Heart right ventricle (tissue), 16 donors: ENCODE results near the gene STK32A. TPM values are rescaled to one million over a fixed set of nuclear protein-coding genes. Genes with fewer than 3 reads are reported as not detected.
A peak's percentile ranks its signal among the peaks of the same experiment; 100 is the strongest.

Source experiments
- ATAC-seq, 8 donors: fragments of 200-7000 bp; cut with Tn5 transposase; one replicate each; pipeline ENCODE4 v1.9.1; 2020; ENCODE audit warnings: mild to moderate bottlenecking in 8 of 8, moderate library complexity in 8 of 8, moderate number of reproducible peaks in 1 of 8
- DNase-seq, 2 donors: peaks; one replicate each; pipeline ENCODE4 v3.0.0-alpha.2; 2020
- H3K27ac ChIP-seq, 10 donors: fragments of 200-600 bp; sonication (generic) in 2 of 10; one replicate each; pipeline versions ENCODE4 v1.5.0 to v1.8.0; 2020 to 2022; ENCODE audit warnings: mild to moderate bottlenecking in 3 of 10
- H3K27me3 ChIP-seq, 7 donors: fragments of 200-600 bp; one replicate each; pipeline ENCODE4 v1.8.0; 2021 to 2022; ENCODE audit warnings: mild to moderate bottlenecking in 2 of 7
- H3K36me3 ChIP-seq, 9 donors: fragments of 200-600 bp; sonication (generic) in 1 of 9; one replicate each; pipeline versions ENCODE4 v1.5.0 to v1.8.0; 2020 to 2022; ENCODE audit warnings: mild to moderate bottlenecking in 2 of 9
- H3K4me1 ChIP-seq, 9 donors: fragments of 200-600 bp; sonication (generic) in 1 of 9; one replicate each; pipeline versions ENCODE4 v1.5.0 to v1.8.0; 2020 to 2022; ENCODE audit warnings: mild to moderate bottlenecking in 4 of 9
- H3K4me3 ChIP-seq, 10 donors: fragments of 200-600 bp; sonication (generic) in 2 of 10; one replicate each; pipeline versions ENCODE4 v1.5.0 to v1.8.0; 2020 to 2022; ENCODE audit warnings: mild to moderate bottlenecking in 7 of 10, moderate library complexity in 2 of 10
- H3K9me3 ChIP-seq, 11 donors: fragments of 200-600 bp in 10 of 11; sonication (generic) in 2 of 11; one replicate each; pipeline versions ENCODE4 v1.5.0 to v1.8.0; 2013 to 2022; ENCODE audit warnings: mild to moderate bottlenecking in 2 of 11, control low read depth in 1 of 11, moderate library complexity in 1 of 11
- WGBS, 2 donors: extraction: QIAGEN DNeasy Blood & Tissue Kit; methylation state at CpG; one replicate each; pipeline ENCODE4 v1.1.7; 2013; ENCODE audit warnings: inconsistent platforms in 1 of 2; 5-methylcytosine and 5-hydroxymethylcytosine counted together
- intact Hi-C, 10 donors: fragments of 100-400 bp; cut with DNase I; formaldehyde crosslinking; loops; one replicate each; pipeline versions ENCODE4 v1.11.1 to v1.14.2; 2022
- polyA plus RNA-seq, 2 donors: library from polyadenylated mRNA; stranded (reverse); fragments of 200-250 nt; gene quantifications; one replicate each; pipeline ENCODE4 v1.2.3, GENCODE V29; 2013
- total RNA-seq, 10 donors: library from RNA; stranded (reverse); fragmentation: NEBNext Ultra II Directional in 3 of 10; extraction: Animal tissue kit (Norgen Biotek cat#: 25700) in 3 of 10; gene quantifications; one replicate each; pipeline versions ENCODE4 v1.2.1 to v1.2.4, GENCODE V29; 2021 to 2023
- TF ChIP-seq, protein P1 (sequence below), 9 donors: fragments of 200-600 bp; sonication (generic) in 2 of 9; IDR thresholded peaks; one replicate each; pipeline versions ENCODE4 v1.5.0 to v1.8.0; 2021 to 2022; ENCODE audit warnings: antibody characterized with exemption in 9 of 9, mild to moderate bottlenecking in 5 of 9, moderate library complexity in 1 of 9
- donor health status: Arrhythmogenic right ventricular cardiomyopathy.
- donor health status: ischemic (EF 13 %, LVEDD 7.1; RV severe dilation, severe dysfunction).
- donor health status: healthy with polysubstance abuse.
- donor health status: DM: no; HTN: yes; CAD: no.
- donor health status: DM: no; HTN: no; CAD: no.
- donor health status: ischemic (EF 25% LVEDD 6.9; RV normal size, moderate dysfunction).
- donor health status: ischemic (EF 25% LVEDD 5.7; RV mildly dilated, moderate dysfunction).
- donor health status: healthy.
- donor health status: DM: yes; HTN: yes; CAD: no.
- donor health status: Ischemic cardiomyopathy.
- donor health status: ischemic (EF 35%, LVEDD 5.7; RV mildly dilated, moderate dysfunction).
- donor health status: nonischemic (EF 11% LVEDD 7.7; RV severe dilation, severe dysfunction).
- donor health status: DM: yes; HTN: yes; CAD: no.
- donor health status: PGD.
- donor health status: ischemic (EF 29% LVEDD 5.4; RV normal size, mild dysfunction).
- donor health status: nonischemic (EF 23%, LVEDD 6.1; RV moderate dilation, normal function).

STK32A gene
- total and polyA plus RNA-seq, 12 donors: 0.13 to 2.1 (median 0.76) TPM

DNA sequence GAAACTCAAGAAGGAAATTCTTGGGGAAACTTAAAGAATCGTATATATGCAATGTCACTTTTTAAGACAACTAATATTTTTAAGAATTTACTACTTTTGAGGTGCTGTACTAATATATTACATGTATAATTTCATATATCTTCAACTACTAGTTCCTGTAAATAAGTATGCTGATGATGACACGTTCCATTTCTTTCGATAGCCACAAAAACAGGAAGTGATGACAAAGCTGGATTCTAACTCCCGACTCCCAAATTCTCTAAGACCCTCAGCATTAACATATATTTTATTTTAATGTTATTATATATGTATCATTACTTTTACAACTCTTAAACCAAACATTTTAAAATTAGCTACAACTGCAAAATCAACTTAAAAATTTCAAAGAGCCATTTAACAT, 74.8 kb downstream of the STK32A start:
- Histone ChIP-seq H3K9me3 (peaks cover 0 to 7% (median 0%) of the 10 kb centered on the region in 11 donors), H3K27ac (peak overlapping the region in 1 of 10 donors; percentile 27), H3K36me3 (no peaks in the 10 kb centered on the region), H3K4me3 (no peak overlapping the region), H3K27me3 (no peaks in the 10 kb centered on the region), H3K4me1 (no peaks in the 10 kb centered on the region)
- DNase-seq (no peak), ATAC-seq (no peak)
- intact Hi-C loops: no loop called here
- 59 to 69% methylated on average over 4 of the region's 4 CpGs for WGBS, 2 donors
- TF ChIP-seq, protein P1, sequence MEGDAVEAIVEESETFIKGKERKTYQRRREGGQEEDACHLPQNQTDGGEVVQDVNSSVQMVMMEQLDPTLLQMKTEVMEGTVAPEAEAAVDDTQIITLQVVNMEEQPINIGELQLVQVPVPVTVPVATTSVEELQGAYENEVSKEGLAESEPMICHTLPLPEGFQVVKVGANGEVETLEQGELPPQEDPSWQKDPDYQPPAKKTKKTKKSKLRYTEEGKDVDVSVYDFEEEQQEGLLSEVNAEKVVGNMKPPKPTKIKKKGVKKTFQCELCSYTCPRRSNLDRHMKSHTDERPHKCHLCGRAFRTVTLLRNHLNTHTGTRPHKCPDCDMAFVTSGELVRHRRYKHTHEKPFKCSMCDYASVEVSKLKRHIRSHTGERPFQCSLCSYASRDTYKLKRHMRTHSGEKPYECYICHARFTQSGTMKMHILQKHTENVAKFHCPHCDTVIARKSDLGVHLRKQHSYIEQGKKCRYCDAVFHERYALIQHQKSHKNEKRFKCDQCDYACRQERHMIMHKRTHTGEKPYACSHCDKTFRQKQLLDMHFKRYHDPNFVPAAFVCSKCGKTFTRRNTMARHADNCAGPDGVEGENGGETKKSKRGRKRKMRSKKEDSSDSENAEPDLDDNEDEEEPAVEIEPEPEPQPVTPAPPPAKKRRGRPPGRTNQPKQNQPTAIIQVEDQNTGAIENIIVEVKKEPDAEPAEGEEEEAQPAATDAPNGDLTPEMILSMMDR (IDR thresholded peaks at IDR 0.05): no peak

DNA sequence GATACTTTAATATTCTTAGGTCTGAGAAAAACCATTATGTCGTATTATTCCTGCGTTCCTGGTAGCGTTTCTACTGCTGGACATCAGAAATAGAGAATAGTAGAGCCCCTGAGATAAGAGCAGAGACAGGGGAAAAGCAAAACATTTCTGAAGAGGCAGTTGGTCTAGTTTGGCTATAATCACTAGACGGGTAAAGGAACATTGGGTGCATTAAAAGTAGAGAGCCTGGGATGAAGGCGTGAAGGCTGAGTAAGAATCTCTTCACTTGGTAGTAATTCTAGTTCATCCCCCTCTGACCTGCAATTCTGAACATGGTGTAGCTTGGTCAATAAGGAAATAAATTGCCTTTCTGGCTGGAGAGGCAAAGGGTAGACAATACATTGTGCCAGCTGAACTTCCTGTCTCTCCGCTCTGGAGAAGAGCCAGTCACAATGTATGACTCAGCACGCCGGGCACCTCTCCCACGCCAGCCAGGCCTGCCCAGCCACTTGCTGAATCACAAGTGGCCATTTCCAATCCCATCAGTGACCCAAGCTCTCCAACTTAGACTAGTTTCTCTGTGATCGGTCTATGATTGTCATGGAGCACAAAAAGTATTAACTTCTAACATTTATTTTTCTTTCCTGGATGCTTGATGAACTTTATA, 75.4 kb downstream of the STK32A start:
- no peaks in the 10 kb centered on the region for H3K36me3 ChIP-seq
- H3K4me1 ChIP-seq: no peaks in the 10 kb centered on the region
- H3K4me3 ChIP-seq: no peak overlapping the region
- H3K27ac ChIP-seq: peak overlapping the region in 1 of 10 donors; percentile 27
- TF ChIP-seq, protein P1 (IDR thresholded peaks at IDR 0.05): no peak
- DNase-seq (peak in 1 of 2 donors; percentile 23), ATAC-seq (peak in 2 of 8 donors; percentile 57 to 70)
- H3K9me3 ChIP-seq: peaks cover 0 to 2% (median 0%) of the 10 kb centered on the region in 11 donors
- H3K27me3 ChIP-seq: no peaks in the 10 kb centered on the region
- WGBS, 2 donors: 71 to 80% methylated on average over 10 of the region's 10 CpGs
- intact Hi-C loops: no loop called here

DNA sequence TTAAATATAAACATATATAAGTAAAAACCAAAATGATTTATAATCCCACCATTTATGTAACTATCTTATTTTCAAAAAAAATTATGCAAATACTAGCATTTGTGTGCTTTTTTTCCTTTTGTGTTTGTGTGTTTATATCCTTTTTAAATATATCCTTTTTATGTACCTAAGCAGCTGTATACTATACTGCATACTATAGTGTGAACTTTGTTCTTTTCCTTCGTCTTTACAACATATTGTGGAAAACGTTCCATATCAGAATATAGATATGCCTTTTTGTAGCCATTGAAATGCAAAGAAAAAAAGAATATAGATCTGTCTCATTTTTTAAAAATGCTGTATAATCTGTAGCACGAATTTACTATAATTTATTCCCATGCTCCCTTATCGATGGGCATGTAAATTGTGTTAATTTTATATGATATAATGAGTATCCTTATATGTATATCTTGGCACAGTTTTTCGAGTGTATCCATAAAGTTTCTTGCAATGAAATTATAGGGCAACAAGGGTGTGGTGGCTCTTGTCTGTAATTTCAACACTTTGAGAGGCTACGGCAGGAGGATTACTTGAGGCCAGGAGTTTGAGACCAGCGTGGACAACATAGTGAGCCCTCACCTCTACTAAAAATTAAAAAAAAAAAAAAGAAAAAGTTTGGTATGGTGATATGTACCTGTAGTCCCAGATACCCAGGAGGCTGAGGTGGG, 83.3 kb downstream of the STK32A start:
- DNase-seq: no peak
- H3K27ac ChIP-seq: no peak overlapping the region
- intact Hi-C loops: no loop called here
- no peaks in the 10 kb centered on the region for H3K9me3 ChIP-seq
- no peak overlapping the region for H3K4me3 ChIP-seq
- ATAC-seq: no peak
- H3K36me3 ChIP-seq: no peaks in the 10 kb centered on the region
- no peaks in the 10 kb centered on the region for H3K27me3 ChIP-seq
- TF ChIP-seq, protein P1 (IDR thresholded peaks at IDR 0.05): no peak
- no peaks in the 10 kb centered on the region for H3K4me1 ChIP-seq
- 83 to 89% methylated on average over 7 of the region's 7 CpGs for WGBS, 2 donors

DNA sequence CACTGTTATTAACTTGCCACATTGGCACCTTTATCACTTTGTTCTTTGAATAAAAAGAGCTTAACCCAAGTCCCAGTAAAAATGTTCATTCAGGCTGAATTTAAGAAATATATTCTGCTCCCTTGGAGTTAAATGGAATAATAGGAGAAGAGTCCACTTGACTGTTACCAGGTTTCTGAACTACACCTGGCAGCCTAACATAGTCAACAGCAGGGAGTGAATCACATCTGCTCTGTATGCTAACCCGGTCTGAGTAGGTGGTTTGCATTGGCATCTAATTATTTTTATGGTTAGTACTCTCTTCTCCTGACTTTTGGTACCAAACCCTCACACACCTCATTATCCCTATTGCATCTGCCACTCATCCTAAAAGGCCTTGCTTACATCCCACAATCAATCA, 86.7 kb downstream of the STK32A start:
- DNase-seq: no peak
- no peak overlapping the region for H3K4me3 ChIP-seq
- intact Hi-C loops: no loop called here
- WGBS, 2 donors: 83 to 88% methylated on average over 1 of the region's 1 CpG
- no peak for ATAC-seq
- H3K27ac ChIP-seq: no peak overlapping the region
- no peaks in the 10 kb centered on the region for H3K4me1 ChIP-seq
- no peaks in the 10 kb centered on the region for H3K9me3 ChIP-seq
- peaks cover 0 to 3% (median 0%) of the 10 kb centered on the region in 7 donors for H3K27me3 ChIP-seq
- no peaks in the 10 kb centered on the region for H3K36me3 ChIP-seq
- TF ChIP-seq, protein P1 (IDR thresholded peaks at IDR 0.05): no peak
